Ramos (cell line): ENCODE results near the gene C1orf21.

Source experiments
- in situ Hi-C: fragments of 300-500 bp; cut with MboI; formaldehyde crosslinking; loops from one replicate; pipeline ENCODE4 v1.14.3; 2022; ENCODE audit warnings: low sequenced_read_pairs; ENCODE audit not compliant: unreplicated experiment

Gene C1orf21

DNA sequence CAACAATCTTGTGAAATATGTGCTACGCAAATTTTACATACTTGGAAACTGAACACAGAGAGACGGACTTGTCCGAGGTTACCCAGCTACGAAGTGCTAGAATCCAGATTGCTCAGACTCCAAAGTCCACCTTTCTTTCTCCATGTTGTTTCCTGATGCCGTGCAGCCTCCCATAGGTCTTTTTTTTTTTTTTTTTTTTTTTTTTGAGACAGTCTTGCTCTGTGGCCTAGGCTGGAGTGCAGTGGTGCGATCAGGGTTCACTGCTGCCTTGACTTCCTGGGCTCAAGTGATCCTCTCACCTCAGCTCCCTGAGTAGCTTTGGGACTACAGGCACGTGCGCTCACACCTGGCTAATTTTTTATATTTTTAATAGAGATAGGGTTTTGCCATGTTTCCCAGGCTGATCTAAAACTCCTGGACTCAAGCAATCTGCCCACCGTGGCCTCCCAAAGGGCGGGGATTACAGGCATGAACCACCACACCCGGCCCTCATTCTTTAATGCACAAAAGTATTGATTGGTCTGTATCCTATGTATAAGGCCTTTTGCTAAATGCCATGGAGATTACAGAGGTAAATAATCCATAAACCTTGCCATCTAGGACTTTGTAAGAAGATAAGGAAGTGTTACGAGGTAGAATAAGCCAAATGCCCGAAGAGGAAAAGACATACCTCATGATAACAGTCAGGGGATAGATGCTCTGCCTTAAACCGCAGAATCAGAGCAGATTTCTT lies 92.8 kb downstream of the C1orf21 start:
- in situ Hi-C loops = no loop called here

DNA sequence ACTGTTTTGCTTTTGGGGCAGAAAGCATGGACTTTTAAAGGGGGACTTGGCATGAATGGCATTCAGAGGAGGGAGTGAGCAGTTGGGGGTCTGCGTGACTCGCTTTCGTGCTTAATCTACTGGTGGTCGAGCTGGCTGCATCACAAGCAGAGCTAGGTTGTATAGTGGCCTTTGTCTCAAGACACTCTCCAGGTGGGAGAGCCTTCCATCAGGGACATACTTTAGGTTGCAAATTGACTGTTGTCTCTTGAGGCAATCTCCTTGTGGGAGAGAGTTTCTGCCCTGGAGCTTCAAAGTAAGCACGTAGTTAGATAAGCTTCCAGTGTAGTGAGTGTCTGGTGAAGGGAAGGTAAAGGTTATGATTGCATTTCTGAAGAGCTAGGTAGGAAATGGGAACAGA lies 93.9 kb downstream of the C1orf21 start:
- in situ Hi-C loops = no loop called here

DNA sequence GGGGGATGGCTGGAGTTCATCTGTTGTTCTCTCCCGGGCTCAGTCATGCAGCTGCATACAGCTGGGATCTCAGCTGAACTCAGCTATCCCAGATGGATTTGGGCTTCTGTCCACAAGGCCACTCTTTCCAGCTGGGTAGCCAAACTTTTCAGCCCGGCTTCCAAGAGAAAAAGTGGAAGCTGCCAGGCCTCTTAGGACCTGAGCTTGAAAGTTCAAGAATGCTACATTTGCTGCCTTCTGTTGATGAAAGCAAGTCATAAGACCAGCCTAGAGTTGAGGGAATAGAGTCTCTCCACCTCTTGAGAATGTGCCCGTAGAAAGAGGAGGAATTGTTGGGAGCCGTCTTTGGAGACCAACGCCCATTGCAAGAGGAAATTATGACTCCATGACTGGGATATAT lies 95.3 kb downstream of the C1orf21 start:
- in situ Hi-C loops = no loop called here

DNA sequence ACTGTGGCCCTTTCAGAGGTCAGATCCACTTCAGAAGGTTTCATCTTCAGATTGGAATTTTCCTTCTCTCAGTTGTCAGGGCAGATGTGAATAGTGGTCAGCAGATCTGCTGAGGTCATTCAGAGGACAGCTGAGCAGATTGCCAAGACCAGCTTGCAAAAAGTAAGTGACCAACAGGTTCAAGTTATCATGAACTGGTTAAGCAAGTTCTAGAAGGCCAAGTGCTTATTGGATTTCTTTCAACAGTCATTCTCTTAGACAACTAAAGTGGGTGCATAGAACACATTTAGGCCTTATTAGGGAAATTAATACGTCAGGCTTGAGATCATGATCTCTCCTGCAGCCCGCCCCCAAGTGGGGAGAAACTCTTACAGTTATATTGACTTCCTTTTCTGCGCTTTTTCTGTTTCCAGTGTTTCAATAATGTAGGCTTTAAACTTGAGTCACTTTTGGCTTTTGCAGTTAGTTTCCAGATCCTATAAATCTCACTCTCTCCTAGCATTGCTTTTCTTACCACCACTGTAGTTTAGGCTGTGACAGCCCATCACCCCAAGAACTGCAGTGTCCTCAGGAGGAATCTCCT lies 96.4 kb downstream of the C1orf21 start:
- in situ Hi-C loops = no loop called here

DNA sequence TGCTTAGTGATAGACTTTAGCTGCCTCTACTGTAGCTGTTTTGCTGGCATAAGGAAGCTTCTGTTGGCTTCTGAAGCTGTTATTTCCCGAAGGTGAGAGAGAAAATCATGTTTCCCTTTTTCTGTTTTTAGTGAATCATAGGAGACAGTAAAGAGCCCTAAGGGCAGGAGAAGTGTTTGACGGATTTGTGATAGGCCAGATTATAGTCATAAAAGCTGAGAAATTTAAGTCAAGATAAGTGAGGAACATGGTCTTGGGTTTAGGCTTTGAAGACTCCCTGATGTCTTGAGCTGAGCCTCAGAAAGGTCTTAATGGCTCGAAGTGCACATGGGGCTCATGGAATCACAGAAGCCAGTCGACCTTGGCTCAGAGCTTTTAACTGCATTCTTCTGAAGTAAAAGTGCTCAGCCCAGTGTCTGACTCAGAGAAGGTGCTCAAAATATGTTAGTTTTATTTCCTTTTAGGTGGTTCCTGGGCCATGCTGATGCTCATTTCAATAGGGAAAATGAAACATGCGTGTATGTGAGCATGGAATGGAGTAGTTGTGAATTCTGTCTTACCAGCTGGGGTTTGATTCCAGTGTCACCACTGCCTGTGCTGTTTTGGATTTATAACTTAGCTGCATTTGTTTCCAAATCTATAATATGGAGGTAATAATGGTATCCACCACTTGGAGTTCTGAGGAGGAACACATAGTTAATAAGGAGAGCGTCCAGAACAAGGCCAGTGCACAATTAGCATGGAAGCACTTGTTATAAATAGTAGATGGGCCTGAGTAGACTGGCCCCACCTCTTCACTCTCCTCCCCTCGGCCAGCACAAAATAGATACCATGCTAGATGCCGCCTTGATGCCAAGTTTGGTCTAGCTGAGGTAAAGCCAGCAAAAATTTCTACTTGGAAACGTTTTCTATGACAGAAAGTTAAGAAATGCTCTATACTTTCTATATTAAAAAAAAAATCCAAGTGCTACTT lies 99.2 kb downstream of the C1orf21 start:
- in situ Hi-C loops = no loop called here

DNA sequence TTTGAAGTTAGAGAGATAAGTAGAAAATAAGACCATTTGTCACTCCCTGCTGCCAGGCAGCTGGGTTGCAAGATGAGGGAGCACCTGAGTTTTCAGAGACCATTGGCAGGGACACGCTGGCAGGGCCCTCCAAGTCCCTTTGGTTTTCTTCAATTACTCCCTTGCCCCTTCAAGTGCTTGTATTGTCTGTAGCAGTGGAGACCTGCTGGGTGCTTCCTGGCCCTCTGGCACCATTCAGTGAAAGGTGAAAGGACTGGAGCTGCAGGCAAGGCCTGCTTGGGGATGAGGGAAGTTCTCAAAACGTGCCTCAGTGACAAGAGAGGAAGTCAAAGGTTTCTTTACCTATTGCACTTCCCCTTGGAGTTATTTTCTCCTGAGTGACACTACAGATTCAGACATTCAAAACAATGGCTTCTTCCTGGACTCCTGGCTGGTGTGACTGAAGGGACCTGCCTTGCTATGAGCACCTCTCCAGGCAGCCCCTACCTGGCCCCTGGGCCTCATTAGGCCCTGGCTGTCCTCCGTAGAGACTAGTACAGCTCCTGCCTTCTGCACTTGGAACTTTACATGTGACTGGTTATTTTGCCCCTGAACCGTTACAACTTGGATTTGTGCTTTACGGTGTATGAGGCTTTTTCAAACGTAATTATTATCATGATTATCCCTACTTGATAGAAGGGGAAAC lies 100.1 kb downstream of the C1orf21 start:
- in situ Hi-C loops = no loop called here

DNA sequence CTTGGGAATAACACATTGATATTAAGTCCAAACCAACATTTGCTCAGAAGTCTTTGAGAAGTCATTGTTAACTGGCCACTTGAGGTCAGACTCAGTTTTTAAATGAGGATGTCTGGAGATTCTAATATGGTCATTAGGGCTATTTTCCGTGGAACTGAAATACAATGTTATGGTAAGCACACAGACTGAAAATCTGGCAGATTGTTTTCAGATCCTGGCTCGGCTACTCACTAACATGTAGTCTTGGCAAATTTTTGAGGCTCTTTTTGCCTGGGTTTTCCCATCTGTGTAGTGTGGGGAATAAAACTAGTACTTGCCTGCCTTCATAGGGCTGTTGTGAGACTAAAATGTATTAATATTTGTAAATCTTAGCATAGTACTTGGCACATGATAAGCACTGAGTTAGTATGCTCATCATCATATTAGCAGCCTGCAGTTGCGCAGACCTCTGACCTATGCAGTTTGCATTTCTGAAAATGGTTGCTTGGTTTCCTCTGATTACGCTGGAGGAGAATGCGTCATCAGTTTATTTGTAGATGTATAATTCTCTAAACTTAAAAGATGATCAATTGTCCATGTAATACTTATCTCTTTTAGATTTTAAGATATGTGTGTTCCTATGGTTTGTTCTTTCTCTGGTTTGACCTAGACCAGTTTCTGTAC lies 100.8 kb downstream of the C1orf21 start:
- in situ Hi-C loops = no loop called here

DNA sequence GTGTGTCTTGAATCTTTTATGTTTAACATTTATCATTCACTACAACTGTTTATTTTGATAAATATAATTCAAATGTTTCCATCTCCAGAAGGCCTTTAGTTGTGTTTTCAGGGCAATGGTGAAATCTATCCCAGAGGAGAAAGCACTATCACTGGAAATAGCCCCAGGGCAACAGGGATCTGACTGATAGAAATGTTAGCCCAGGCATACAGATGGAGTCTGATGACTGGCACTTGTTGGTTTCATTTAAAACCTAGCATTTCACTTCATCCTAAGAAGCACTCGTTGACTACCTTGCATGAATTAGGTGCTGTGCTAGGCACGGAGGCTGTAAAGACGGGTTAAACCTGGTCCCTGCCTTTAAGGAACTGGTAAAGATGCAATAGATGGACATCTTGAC lies 103.1 kb downstream of the C1orf21 start:
- in situ Hi-C loops = no loop called here

DNA sequence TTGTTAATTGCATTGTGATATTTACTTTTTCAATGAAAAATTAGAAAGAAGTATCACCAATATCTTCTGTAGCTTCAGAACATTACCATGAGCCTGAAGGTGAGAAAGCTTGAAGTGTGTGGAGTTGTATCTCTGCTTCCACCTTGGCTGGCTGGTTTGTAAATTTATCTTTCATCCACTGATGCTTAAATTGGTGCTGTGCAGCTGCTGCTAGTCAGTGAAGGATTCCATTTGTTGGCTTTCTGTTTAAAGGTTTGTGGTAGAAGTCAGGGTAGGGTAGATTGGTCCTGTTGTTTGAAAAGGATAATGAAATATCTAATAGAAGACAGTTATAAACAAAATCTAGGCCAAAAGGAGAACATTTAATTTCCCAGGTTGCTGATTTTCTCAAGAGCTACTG lies 105.7 kb downstream of the C1orf21 start:
- in situ Hi-C loops = no loop called here

DNA sequence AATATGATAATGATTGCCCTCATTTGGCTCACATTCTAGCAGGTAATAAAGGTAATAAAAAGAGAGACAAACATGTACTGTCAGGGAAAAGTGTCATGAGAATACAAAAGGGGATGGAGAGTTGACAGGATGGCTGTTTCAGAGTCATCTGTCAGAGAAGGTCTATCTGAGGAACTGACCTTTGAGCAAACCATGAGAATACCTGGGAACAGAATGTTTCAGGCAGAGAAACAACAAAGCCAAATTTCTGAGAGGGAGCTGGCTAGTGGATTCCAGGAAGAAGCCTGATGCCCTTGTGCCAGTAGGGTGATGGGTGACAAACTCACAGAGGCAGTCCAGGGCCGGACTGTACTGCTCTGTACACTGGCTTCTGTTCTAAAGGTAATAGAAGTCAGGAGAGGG lies 107.2 kb downstream of the C1orf21 start:
- in situ Hi-C loops = no loop called here

DNA sequence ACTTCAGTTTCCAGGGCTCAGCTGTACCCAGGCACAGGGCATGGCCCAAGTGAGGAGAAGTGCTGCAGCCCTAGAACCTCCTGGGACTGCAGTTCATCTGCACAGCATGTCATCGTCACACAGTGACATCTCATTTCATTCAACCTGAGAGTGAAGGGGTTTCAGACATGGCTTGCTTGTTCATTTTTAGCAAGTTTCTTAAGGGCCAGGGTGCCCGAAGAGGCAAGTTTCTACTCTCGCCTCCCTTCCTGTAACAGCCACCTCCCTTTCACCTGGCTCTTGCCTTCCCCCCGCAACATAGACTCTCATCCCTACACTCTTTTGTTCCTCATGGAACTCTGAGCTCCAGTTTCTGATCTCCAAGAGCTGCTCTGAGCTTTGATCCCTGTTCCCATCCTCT lies 108.1 kb downstream of the C1orf21 start:
- in situ Hi-C loops = no loop called here

DNA sequence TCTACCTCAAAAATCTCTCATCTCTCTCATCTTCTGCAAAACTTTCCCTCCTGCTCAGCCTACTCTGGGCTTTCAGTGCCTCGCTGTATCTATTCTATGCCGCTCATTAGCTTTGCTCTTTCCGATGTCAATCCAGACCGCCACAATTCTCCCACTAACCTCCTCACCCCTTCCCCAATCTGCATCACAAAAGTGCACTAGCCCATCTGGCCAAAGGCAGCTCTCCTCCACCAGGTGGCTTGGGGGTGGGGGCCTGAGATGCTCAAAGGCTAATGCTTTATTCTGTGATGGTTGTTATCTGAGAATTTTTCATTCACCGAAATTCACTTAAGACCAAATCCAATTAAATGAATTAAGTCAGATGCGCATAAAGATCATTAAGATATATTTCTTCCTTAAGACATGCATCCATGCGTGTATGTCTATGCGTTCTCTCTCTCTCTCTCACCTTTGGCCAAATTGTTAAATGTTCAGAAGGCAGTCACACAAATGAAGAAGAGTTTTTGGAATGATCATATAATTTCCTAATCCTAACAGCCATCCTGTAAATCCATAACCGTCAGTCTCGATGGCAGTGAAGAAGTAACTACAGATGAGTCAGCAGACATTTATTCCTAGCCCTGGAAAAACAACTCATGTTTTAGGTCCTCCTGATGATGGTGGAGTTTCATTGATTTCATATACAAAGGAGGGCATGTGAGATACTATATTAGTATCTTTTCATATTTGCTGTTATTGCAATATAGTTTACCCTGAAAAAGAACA lies 111.3 kb downstream of the C1orf21 start:
- in situ Hi-C loops = no loop called here

DNA sequence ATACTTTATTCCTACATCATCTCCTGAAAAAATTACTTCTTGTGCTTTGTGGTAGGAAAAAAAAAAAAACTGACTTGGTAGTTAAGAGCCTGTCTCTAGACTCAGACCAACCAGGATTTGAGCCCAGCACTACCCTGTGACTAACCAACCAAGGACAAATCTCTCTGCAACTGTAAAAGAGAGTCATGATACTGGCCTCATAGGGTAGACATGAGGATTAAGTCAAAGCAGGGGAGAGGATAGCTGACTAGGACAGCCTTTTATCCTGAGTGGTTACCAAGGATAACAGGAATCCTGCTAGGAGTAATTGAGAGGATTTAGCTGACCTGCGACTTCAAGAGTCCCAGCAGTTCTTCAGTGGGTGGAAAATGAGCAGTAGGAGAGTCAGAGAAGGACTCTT lies 112.8 kb downstream of the C1orf21 start:
- in situ Hi-C loops = no loop called here

DNA sequence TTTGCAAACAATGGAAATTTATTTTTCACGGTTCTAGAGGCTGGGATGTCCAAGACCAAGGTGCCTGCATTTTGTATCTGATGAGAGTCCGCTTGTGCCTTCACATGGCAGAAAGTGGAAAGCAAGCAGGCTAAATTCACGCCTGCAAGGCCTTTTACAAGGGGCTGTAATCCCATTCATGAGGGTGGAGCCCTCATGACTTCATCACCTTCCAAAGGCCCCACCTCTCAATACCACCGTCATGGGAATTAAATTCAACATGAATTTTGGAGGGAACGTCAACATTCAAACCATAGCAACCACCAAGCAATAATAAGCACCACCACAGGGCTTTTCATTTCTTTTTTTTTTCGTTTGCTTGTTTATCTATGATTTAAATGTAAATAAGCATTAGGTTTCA lies 115.3 kb downstream of the C1orf21 start:
- in situ Hi-C loops = no loop called here

DNA sequence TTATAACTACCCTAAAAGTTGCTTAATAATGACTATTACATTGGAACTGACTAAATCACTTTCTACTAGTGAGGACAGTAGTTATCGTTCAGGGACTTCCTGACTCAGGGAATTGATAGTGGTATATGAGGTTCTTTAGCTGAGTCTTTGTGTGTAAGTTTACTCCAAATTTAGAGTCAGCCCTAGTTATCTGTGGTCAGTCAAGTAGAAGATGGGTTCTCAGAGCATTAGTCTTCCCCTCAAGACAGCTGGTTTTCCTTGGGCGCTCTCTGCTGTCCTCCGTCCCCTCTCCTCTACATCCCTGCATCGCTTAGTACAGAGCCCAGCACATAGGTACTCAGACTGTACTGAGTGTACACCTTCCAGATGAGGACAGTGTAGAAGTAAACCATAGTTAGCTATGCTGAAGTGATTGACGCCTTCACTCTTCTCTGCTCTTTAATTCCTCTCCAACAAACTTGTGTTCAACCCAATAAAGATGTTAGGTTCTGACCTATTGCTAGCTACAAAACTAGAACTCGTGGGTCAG lies 116.5 kb downstream of the C1orf21 start:
- in situ Hi-C loops = no loop called here

DNA sequence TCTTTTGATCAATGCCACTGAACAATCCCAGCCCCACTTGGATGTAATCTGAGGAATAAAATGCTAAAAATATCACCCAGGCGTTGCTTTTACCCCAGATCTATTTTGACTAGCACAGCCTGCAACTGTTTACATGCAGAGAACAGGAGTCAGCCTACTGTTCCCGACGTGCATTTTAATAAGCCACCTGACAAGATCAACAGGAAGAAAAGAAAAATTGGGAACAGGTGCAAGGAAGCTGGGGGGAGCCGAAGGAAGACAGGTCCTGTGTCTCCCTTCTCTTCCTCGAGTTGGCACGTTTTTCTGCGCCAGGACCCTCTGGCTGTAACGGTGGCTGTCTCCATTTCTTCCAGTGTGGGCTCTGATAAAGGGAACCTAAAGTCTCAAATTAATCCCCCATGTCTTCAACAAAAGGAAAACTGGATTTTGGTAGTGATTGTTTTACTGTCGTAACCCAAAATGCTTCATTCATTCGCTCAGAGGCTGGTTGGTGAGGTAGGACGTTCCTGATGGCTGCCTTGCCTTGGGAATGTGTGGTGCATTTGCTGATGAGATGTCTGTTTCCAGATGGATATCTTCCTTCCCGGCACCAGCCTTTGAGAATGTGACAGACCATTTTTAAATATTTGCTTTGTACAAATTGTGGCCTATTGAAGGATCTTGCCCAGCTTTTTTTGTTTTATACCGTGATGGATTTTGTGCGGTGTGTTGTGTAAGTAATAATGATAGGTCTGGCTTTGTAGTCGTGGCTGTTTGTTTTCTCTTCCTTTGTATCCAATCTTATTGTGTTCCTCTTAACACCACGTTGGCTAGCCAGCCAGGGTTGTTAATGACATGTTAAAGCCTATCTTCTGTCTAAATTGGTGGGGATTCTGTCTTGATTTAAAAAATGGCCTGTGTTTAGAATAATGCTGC lies 117.5 kb downstream of the C1orf21 start:
- in situ Hi-C loops = no loop called here

DNA sequence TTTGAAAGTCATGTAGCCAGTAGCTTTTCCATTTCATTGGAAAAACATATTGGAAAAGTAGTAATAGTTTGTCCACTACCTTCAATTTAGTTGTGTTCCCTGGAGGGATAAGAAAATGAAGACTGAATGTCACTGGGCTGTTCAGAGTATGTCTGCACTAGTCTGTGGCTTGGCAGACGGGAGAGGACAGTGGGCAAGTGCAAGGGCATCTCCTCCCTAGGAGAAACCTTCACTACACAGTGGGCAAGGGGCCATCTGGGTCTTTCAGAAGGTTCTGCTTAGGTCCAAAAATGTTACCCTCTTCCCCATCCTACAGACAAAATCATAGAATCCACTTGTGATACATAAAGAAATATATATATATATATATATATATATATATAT lies 118.1 kb downstream of the C1orf21 start:
- in situ Hi-C loops = no loop called here

DNA sequence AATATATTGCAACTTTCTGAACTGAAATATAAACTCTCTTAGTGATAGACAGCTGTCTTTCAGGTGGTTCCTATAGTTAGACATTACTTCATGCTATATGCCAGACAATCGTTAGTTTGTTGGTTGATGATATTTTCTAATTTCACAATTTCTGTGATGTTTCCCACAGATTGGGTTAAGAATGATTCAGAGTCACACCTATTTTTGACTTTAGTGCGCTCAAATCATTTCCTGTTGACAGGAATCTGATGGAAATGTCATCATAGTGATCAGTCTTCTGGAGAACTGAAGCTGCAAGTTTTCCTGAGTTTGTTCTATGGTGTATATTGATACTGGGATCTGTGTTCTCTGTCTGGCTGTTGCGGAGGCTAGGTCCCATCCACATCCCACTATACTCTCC lies 119.7 kb downstream of the C1orf21 start:
- in situ Hi-C loops = no loop called here
